SIG-M5 treated with dmso at 0.1 percent for 504 hours (cell line): ENCODE measurements around the gene SCYGR5.
"Not testable (repeated sequence)": the region's sequence is repeated elsewhere in the genome, so short reads cannot be mapped to it uniquely, and the experiment has no call there.

Experiments
- DNase-seq: peaks from one replicate; lab custom pipeline; 2025; ENCODE audit not compliant: unreplicated experiment; lab: John Stamatoyannopoulos, UW

SCYGR5 gene, protein sequence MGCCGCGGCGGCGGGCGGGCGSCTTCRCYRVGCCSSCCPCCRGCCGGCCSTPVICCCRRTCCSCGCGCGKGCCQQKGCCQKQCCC

DNA sequence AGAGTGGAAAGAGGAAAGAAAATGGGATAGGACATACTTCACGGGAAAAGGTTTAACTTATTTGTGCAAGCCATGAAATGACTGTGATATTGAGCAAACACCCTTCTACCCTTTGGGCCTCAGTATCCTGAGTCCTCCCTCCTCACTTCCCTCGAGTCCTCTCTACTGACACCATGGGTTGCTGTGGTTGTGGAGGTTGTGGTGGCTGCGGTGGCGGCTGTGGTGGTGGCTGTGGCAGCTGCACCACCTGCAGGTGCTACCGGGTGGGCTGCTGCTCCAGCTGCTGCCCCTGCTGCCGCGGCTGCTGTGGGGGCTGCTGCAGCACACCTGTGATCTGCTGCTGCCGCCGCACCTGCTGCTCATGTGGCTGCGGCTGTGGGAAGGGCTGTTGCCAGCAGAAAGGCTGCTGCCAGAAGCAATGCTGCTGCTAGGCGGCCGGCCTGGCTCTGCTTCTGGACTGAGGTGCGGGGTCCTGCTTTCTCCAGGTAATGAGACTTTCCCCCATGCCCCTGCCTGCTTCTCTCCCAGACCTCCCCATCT, at the start of gene SCYGR5:
Gene SCYGR5 (plus strand): TSS at position 174 of the 540 bp plus-strand sequence. CDS start 0 bp downstream, at position 174.
- not testable (repeated sequence) for DNase-seq

- DNase-seq, result no peak
These were observed 49.0 kb upstream of the SCYGR5 start, which contains the start of gene SCYGR4 for GRCh38 chr2:227617316-227618230. Gene SCYGR4, plus strand, starts transcription at chr2:227617498. Its CDS starts 0 bp downstream, at chr2:227617498.

- DNase-seq, result no peak
These were observed 43.4 kb upstream of the SCYGR5 start for GRCh38 chr2:227623226-227623625.

- no peak for DNase-seq
These were observed 41.2 kb upstream of the SCYGR5 start for GRCh38 chr2:227625420-227625819.

GRCh38 chr2:227626580-227627151, 39.9 kb upstream of the SCYGR5 start:
- DNase-seq, result no peak

- DNase-seq, result no peak
These were observed 38.8 kb upstream of the SCYGR5 start for GRCh38 chr2:227627769-227628168.

DNA sequence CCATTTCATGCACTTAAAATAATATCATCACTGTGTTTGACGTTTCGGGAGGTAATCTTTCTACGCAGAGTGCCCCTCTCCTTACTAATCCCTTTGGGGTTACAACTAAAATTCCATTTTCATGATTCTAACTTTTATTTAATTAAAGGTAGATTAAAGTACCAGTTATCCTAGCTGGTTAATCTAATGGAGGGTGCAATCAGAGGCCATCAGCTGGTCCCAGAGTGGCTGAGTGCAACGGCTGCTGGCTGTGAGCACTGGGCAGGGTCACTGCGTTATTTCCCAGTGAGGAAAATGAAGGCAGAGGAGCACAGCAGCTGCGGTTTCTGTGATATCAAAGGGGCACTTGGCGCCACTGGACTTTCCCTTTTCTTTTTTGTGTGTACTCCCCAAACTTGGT, 37.2 kb upstream of the SCYGR5 start:
- no peak for DNase-seq

DNA sequence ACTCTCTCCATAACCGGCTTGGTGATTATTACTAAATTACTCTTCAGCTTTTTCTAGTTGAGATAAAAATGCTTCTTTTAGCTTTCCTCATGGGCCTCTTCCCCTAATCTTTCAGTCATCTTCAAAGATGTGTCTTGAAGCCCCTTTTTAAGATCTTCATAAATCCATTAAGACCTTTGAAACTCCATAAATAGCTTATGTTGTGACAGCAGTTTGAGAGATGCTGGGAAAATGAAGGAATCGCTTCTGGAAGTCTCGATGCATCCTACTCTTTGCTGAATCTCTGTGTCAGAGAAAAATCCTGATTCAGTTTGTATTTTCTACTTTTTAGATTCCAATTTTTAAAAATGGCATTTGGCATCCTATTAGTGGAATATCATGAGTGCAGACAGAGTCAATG, 36.3 kb upstream of the SCYGR5 start:
- no peak for DNase-seq

DNA sequence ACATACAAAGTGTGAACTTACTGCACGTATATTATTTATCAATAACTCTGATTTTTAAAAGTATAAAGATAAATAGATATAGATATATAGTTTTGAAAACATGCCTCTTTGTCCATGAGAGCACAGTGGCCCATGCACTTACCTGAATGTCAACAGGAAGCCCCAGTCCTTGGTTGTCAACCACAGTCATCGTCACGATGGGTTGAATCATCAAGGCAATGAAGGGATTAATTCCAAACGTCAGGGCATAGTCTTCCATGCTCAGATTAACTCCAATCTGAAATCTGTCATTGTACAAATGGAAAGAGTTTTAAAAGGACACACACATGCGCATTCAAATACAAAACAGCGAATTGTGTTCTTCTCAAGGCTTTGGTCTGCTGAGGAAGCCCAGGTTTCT, 33.8 kb upstream of the SCYGR5 start:
- no peak for DNase-seq

- no peak for DNase-seq
These were observed 32.4 kb upstream of the SCYGR5 start for GRCh38 chr2:227634201-227634600.

GRCh38 chr2:227642656-227643055, 23.9 kb upstream of the SCYGR5 start:
- no peak for DNase-seq

- no peak for DNase-seq
These were observed 22.5 kb upstream of the SCYGR5 start for GRCh38 chr2:227643990-227644551.

DNA sequence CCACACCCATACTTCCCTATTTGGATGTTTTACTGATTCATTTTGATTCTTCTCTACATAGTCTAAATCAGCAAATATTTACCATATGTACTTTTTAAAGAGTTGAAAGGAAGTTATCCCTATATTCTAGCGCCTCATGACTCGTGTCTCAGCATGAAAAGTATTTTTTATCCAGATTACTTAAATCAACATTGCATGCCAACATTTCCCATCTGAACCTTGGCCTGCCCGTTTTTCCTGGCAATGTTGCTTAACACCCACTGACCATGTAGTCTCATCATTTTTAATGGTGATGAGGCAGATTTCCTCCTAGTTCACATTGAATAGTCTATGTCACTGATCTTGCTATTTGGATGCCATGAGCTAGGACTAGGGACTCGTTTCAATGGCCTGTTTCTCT, 13.2 kb upstream of the SCYGR5 start:
- no peak for DNase-seq

DNA sequence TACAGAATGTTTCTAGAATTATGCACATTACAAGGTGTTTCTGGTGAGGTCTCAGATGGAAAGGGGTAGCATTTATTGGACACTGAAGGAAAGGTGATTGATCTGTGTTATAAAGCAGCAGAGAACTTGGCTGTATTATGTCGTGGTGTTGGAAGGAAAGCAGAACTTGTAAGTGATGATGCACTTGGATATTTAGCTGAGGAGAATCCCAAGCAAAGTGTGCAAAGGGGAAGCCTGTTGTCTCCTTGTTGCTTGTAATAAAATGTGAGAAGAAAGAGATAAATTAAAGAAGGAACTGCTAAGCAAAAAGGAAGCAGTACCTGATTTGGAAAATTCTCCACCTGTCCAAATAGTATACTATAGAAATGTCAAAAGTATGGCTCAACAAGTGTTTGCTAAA, 12.2 kb upstream of the SCYGR5 start:
- no peak for DNase-seq

GRCh38 chr2:227655454-227655853, 11.2 kb upstream of the SCYGR5 start:
- peak; percentile 54 for DNase-seq

GRCh38 chr2:227657199-227657845, 9.3 kb upstream of the SCYGR5 start:
- DNase-seq, result no peak

DNA sequence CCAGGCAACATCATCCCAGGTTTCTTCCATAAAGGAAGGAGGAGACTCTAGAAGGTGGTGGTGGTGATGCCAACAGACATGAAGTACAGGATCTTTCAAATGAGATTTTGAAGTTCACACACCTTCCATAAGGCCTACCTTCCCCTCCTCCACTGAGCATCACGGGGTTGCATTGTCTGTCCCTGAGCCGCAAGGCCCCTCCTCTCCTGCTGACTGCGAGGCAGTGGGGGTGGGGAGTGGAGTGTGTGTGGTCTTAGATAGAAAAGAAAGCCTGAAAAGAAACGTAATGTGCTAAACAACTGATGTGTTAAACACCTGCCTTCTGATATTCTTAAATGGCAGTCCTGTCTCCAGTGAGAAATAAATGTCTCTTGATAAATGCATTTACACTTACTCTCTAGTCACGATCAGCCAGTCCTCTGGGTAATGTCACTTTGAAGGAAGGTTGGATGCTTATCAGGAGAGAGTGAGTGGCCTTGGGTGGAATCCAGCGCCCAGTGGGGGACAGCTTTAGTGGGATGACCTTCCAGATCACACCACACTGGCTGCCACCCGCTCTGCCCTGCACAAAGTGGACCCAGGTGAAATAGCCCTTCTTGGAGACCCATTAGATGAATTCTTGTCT, 5.5 kb upstream of the SCYGR5 start:
- no peak for DNase-seq

GRCh38 chr2:227661827-227662226, 4.8 kb upstream of the SCYGR5 start:
- DNase-seq, result no peak

DNA sequence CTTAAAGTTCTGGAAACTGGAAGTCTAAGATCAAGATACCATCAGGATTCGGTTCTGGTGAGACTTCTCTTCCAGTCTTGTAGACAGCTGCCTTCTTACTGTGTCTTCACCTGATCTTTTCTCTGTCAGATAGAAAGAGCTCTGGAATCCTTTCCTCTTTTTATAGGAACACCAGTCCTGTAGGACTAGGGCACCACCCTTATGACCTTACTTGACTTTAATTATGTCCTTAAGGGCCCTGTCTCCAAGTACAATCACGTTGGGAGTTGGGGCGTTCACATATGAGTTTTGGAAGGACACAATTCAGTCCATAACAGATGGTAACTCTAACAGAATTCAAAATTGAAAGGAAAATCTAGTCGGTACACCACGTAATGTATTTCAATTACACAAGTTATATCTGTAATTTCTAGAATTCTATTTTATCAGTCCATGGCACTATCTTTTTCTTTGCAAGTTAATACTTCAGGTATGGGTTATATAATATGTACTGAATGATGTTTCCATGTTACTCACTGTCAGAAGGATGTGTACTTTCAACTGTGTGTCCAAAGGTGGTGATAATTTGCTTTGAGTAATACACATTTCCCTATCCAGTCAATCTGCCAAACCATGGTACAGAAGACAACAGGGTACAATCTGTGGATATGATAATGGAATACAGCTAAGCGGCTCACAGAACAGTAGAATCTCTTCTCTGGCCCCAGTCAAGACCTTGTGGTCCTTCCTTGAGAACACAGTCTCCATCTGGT, 1.2 kb upstream of the SCYGR5 start:
- no peak for DNase-seq
